ENCODE data around the gene ZRANB2.

- TF ChIP-seq MAFK (IDR thresholded peaks at IDR 0.05; ENCODE audit: low read depth, low read length) (peak; percentile 47), CTCF (conservative IDR thresholded peaks at IDR 0.05; ENCODE audit: low read depth, low read length) (no peak)
Measured at GRCh38 chr1:71089536-71090270, 8.9 kb upstream of the ZRANB2 start.
